SH-SY5Y (cell line): ENCODE data around the gene KCTD16.

ENCODE experiments used
- GATA2 ChIP-seq: IDR thresholded peaks from 2 replicates; pipeline ENCODE4 v1.6.1; 2011; ENCODE audit warnings: mild to moderate bottlenecking, low read depth, low read length
- GATA3 ChIP-seq: IDR thresholded peaks from 2 replicates; pipeline ENCODE4 v1.6.1; 2011; ENCODE audit warnings: low read depth, mild to moderate bottlenecking, low read length, moderate library complexity

GRCh38 chr5:144478565-144478964, 307.9 kb downstream of the KCTD16 start:
- TF ChIP-seq GATA3 (no peak), GATA2 (no peak)
